D341Med (cell line): ENCODE results near the gene PIK3AP1.
"Not testable (repeated sequence)": the region's sequence is repeated elsewhere in the genome, so short reads cannot be mapped to it uniquely, and the experiment has no call there.

Experiments
- DNase-seq: peaks from one replicate; pipeline ENCODE4 v3.0.0; 2012; ENCODE audit warnings: low spot score

The PIK3AP1 gene

GRCh38 chr10:96720422-96721206 lies at the start of gene PIK3AP1:
Gene PIK3AP1 (minus strand): TSS chr10:96720514. CDS start chr10:96720394, 120 bp downstream.
- peak; percentile 69 for DNase-seq

GRCh38 chr10:96768136-96768535 lies 47.8 kb upstream of the PIK3AP1 start:
- DNase-seq, result no peak

- DNase-seq, result no peak
These were observed 47.3 kb upstream of the PIK3AP1 start for GRCh38 chr10:96767611-96768010.

GRCh38 chr10:96765406-96766240 lies 45.3 kb upstream of the PIK3AP1 start:
- peak; percentile 67 for DNase-seq

GRCh38 chr10:96764425-96765060 lies 44.2 kb upstream of the PIK3AP1 start:
- DNase-seq, result no peak

GRCh38 chr10:96758423-96758822 lies 38.1 kb upstream of the PIK3AP1 start:
- no peak for DNase-seq

- DNase-seq, result no peak
These were observed 36.0 kb upstream of the PIK3AP1 start for GRCh38 chr10:96756111-96756903.

GRCh38 chr10:96753956-96754355 lies 33.6 kb upstream of the PIK3AP1 start:
- no peak for DNase-seq

GRCh38 chr10:96752375-96752774 lies 32.1 kb upstream of the PIK3AP1 start:
- no peak for DNase-seq

- not testable (repeated sequence) for DNase-seq
These were observed 30.0 kb upstream of the PIK3AP1 start for GRCh38 chr10:96750316-96750715.

GRCh38 chr10:96747734-96748550 lies 27.6 kb upstream of the PIK3AP1 start:
- DNase-seq, result no peak

- DNase-seq, result no peak
These were observed 26.2 kb upstream of the PIK3AP1 start for GRCh38 chr10:96746503-96746902.

GRCh38 chr10:96745950-96746349 lies 25.6 kb upstream of the PIK3AP1 start:
- DNase-seq, result no peak

- DNase-seq, result no peak
These were observed 23.8 kb upstream of the PIK3AP1 start for GRCh38 chr10:96743988-96744585.

- DNase-seq, result not testable (repeated sequence)
These were observed 21.2 kb upstream of the PIK3AP1 start for GRCh38 chr10:96741557-96741956.

GRCh38 chr10:96740579-96741281 lies 20.4 kb upstream of the PIK3AP1 start:
- DNase-seq, result no peak

GRCh38 chr10:96740141-96740540 lies 19.8 kb upstream of the PIK3AP1 start:
- no peak for DNase-seq

- DNase-seq, result not testable (repeated sequence)
These were observed 17.1 kb upstream of the PIK3AP1 start for GRCh38 chr10:96737307-96737902.

- no peak for DNase-seq
These were observed 4.3 kb upstream of the PIK3AP1 start for GRCh38 chr10:96724621-96725020.

- no peak for DNase-seq
These were observed 876 bp upstream of the PIK3AP1 start for GRCh38 chr10:96721207-96721572.
